ENCODE measurements around the gene PRR20A.
"Not testable (repeated sequence)": the region's sequence is repeated elsewhere in the genome, so short reads cannot be mapped to it uniquely, and the experiment has no call there.

The PRR20A gene

GRCh38 chr13:57140235-57140968, at the start of gene PRR20A:
PRR20A (plus strand) TSS chr13:57140918; CDS start chr13:57141305, 387 bp downstream.
- DNase-seq, result not testable (repeated sequence)

GRCh38 chr13:57114945-57115344, 25.8 kb upstream of the PRR20A start:
- DNase-seq, result no peak

- peak; percentile 10 for DNase-seq
Measured at GRCh38 chr13:57123681-57124080, 17.0 kb upstream of the PRR20A start.

GRCh38 chr13:57128909-57129308, 11.8 kb upstream of the PRR20A start:
- DNase-seq, result no peak

- no peak for DNase-seq
Measured at GRCh38 chr13:57136093-57136492, 4.6 kb upstream of the PRR20A start.

- DNase-seq, result no peak
Measured at GRCh38 chr13:57137585-57137984, 3.1 kb upstream of the PRR20A start.

GRCh38 chr13:57138988-57139387, 1.7 kb upstream of the PRR20A start:
- DNase-seq, result no peak

- DNase-seq, result not testable (repeated sequence)
Measured at GRCh38 chr13:57139781-57140180, 937 bp upstream of the PRR20A start.

GRCh38 chr13:57147188-57147587, 6.5 kb downstream of the PRR20A start, which contains the start of gene PRR20B:
PRR20B (plus strand) TSS chr13:57147488; CDS start chr13:57147875, 387 bp downstream.
- DNase-seq, result not testable (repeated sequence)

GRCh38 chr13:57148106-57148505, 7.4 kb downstream of the PRR20A start:
- not testable (repeated sequence) for DNase-seq

- DNase-seq, result not testable (repeated sequence)
Measured at GRCh38 chr13:57153761-57154160, 13.0 kb downstream of the PRR20A start, which contains the start of gene PRR20C. PRR20C (plus strand) TSS chr13:57154061; CDS start chr13:57154448, 387 bp downstream.

GRCh38 chr13:57160332-57160731, 19.6 kb downstream of the PRR20A start, which contains the start of gene PRR20D:
PRR20D (plus strand) TSS chr13:57160632; CDS start chr13:57161019, 387 bp downstream.
- DNase-seq, result not testable (repeated sequence)

GRCh38 chr13:57166897-57167296, 26.2 kb downstream of the PRR20A start, which contains the start of gene PRR20E:
PRR20E (plus strand) TSS chr13:57167197; CDS start chr13:57167584, 387 bp downstream.
- DNase-seq, result not testable (repeated sequence)

- no peak for DNase-seq
Measured at GRCh38 chr13:57191667-57192066, 50.9 kb downstream of the PRR20A start.

All from NCI-H2171 treated with DMSO at 0.1 percent for 48 hours (cell line).